IMR-90 (cell line): ENCODE data around the gene HDAC10. TPM values are rescaled to one million over a fixed set of nuclear protein-coding genes. Genes with fewer than 3 reads are reported as not detected.

ENCODE experiments used
- ATAC-seq: fragments of 200-7000 bp; cut with Tn5 transposase; 2 replicates; pipeline ENCODE4 v1.9.1; 2020; ENCODE audit warnings: low read depth, mild to moderate bottlenecking, moderate library complexity
- BruUV-seq: library from RNA; stranded (reverse); fragments of 400-500 nt; replicated peaks from 2 replicates; lab custom pipeline; 2021; lab: Mats Ljungman, UMichigan
- CTCF ChIA-PET: fragments of 300-600 bp; formaldehyde crosslinking; extraction: SDS; loops from one replicate; lab custom pipeline; 2021; ENCODE audit warnings: antibody characterized with exemption; lab: Yijun Ruan, JAX
- POLR2A ChIA-PET: fragments of 300-600 bp; sonication (Branson Sonifier 250); formaldehyde crosslinking; loops from one replicate; lab custom pipeline; 2022; ENCODE audit warnings: antibody characterized with exemption; ENCODE audit not compliant: unreplicated experiment; lab: Charles Lee
- DNase-seq: peaks from one replicate; pipeline ENCODE4 v3.0.0; 2013
- H2AFZ ChIP-seq: replicated peaks from 2 replicates; pipeline ENCODE3; 2013; ENCODE audit warnings: low read length, mild to moderate bottlenecking; ENCODE audit not compliant: poor library complexity
- H2AK5ac ChIP-seq: 2 replicates; pipeline ENCODE4 v1.6.1; 2013; ENCODE audit warnings: low read depth, low read length, inconsistent platforms
- H2AK9ac ChIP-seq: replicated peaks from 2 replicates; pipeline ENCODE3; 2013; ENCODE audit warnings: mild to moderate bottlenecking, low read depth, low read length, moderate library complexity; ENCODE audit not compliant: poor library complexity
- H2BK120ac ChIP-seq: 2 replicates; pipeline ENCODE4 v1.6.1; 2013; ENCODE audit warnings: low read depth, low read length, inconsistent platforms
- H2BK15ac ChIP-seq: 3 replicates; pipeline ENCODE4 v1.6.1; 2013; ENCODE audit warnings: low read depth, low read length, inconsistent platforms
- H2BK20ac ChIP-seq: 2 replicates; pipeline ENCODE4 v1.6.1; 2013; ENCODE audit warnings: low read depth, mild to moderate bottlenecking, inconsistent platforms, low read length, moderate library complexity
- H2BK5ac ChIP-seq: 2 replicates; pipeline ENCODE4 v1.6.1; 2013; ENCODE audit warnings: mild to moderate bottlenecking, low read depth, low read length, inconsistent platforms; ENCODE audit not compliant: poor library complexity, severe bottlenecking
- H3K14ac ChIP-seq: replicated peaks from 2 replicates; pipeline ENCODE4 v1.6.1; 2013; ENCODE audit warnings: low read depth, low read length, inconsistent platforms
- H3K18ac ChIP-seq: 2 replicates; pipeline ENCODE4 v1.6.1; 2013; ENCODE audit warnings: low read depth, low read length, control low read depth
- H3K23ac ChIP-seq: 2 replicates; pipeline ENCODE4 v1.6.1; 2013; ENCODE audit warnings: low read depth, low read length, inconsistent platforms
- H3K27ac ChIP-seq: 2 replicates; pipeline ENCODE4 v1.5.1; 2013; ENCODE audit warnings: mild to moderate bottlenecking, control low read depth, low read length; ENCODE audit not compliant: insufficient read depth
- H3K27me3 ChIP-seq: 2 replicates; pipeline ENCODE4 v1.6.1; 2013; ENCODE audit warnings: low read length; ENCODE audit not compliant: control insufficient read depth, insufficient read depth
- H3K36me3 ChIP-seq: 2 replicates; pipeline ENCODE4 v1.6.1; 2013; ENCODE audit warnings: low read length, mixed read lengths; ENCODE audit not compliant: control insufficient read depth, insufficient read depth
- H3K4ac ChIP-seq: 2 replicates; pipeline ENCODE4 v1.6.1; 2013; ENCODE audit warnings: low read depth, low read length, inconsistent platforms
- H3K4me1 ChIP-seq: 2 replicates; pipeline ENCODE4 v1.6.1; 2013; ENCODE audit warnings: low read length, mixed read lengths; ENCODE audit not compliant: control insufficient read depth, insufficient read depth
- H3K4me2 ChIP-seq: 2 replicates; pipeline ENCODE4 v1.6.1; 2013; ENCODE audit warnings: low read depth, mild to moderate bottlenecking, control low read depth, low read length, moderate library complexity
- H3K4me3 ChIP-seq: 2 replicates; pipeline ENCODE4 v1.5.1; 2013; ENCODE audit warnings: low read depth, mild to moderate bottlenecking, control low read depth, low read length, moderate library complexity; ENCODE audit not compliant: insufficient read depth
- H3K56ac ChIP-seq: 2 replicates; pipeline ENCODE4 v1.6.1; 2013; ENCODE audit warnings: low read length, inconsistent platforms; ENCODE audit not compliant: insufficient read depth; ENCODE audit errors: extremely low read depth
- H3K79me1 ChIP-seq, 2 experiments: 2 replicates each; pipeline ENCODE4 v1.6.1; 2013; ENCODE audit warnings: low read length in 2 of 2, inconsistent platforms in 1 of 2, low read depth in 1 of 2
- H3K9ac ChIP-seq: 2 replicates; pipeline ENCODE4 v1.6.1; 2013; ENCODE audit warnings: low read depth, low read length, control low read depth
- H3K9me1 ChIP-seq: 2 replicates; pipeline ENCODE4 v1.6.1; 2013; ENCODE audit warnings: low read length, inconsistent platforms; ENCODE audit not compliant: insufficient read depth
- H3K9me3 ChIP-seq: 2 replicates; pipeline ENCODE4 v1.6.1; 2013; ENCODE audit warnings: low read length; ENCODE audit not compliant: control insufficient read depth, insufficient read depth
- H4K20me1 ChIP-seq: 2 replicates; pipeline ENCODE4 v1.6.1; 2013; ENCODE audit warnings: low read length, inconsistent platforms; ENCODE audit not compliant: insufficient read depth
- H4K5ac ChIP-seq: 2 replicates; pipeline ENCODE4 v1.6.1; 2013; ENCODE audit warnings: mild to moderate bottlenecking, low read depth, low read length, control low read depth
- H4K8ac ChIP-seq, 2 experiments: 2 replicates each; pipeline ENCODE4 v1.6.1; 2013; ENCODE audit warnings: low read depth in 2 of 2, low read length in 2 of 2, control low read depth in 1 of 2, inconsistent platforms in 1 of 2
- H4K91ac ChIP-seq: 2 replicates; pipeline ENCODE4 v1.6.1; 2013; ENCODE audit warnings: low read depth, low read length, inconsistent platforms; ENCODE audit not compliant: insufficient read depth
- BHLHE40 ChIP-seq: fragments of 150-350 bp; IDR thresholded peaks from 2 replicates; pipeline ENCODE4 v1.6.1; 2016; ENCODE audit warnings: mild to moderate bottlenecking, low read depth, low read length
- MAFK ChIP-seq: IDR thresholded peaks from 2 replicates; pipeline ENCODE4 v1.6.1; 2012; ENCODE audit warnings: low read depth, low read length, improper control_type of control experiment
- RCOR1 ChIP-seq: IDR thresholded peaks from 2 replicates; pipeline ENCODE4 v1.6.1; 2012; ENCODE audit warnings: mild to moderate bottlenecking, low read length, improper control_type of control experiment; ENCODE audit not compliant: insufficient replicate concordance
- USF2 ChIP-seq: fragments of 150-350 bp; IDR thresholded peaks from 2 replicates; pipeline ENCODE4 v1.6.1; 2017; ENCODE audit warnings: mild to moderate bottlenecking, antibody characterized with exemption, low read length, low read depth
- WGBS, 2 experiments: methylation state at CpG; one replicate each; pipeline versions ENCODE4 v1.1.5 to v1.1.7; 2013; ENCODE audit warnings: missing lambda C conversion rate in 2 of 2; ENCODE audit not compliant: insufficient read length in 1 of 2; ENCODE audit errors: extremely low coverage in 2 of 2; 5-methylcytosine and 5-hydroxymethylcytosine counted together
- dilution Hi-C: fragments of 300-500 bp; cut with HindIII; formaldehyde crosslinking; loops from one replicate; pipeline ENCODE4 v1.14.3; 2018; ENCODE audit warnings: low sequenced_read_pairs; ENCODE audit not compliant: unreplicated experiment
- in situ Hi-C: fragments of 300-500 bp; cut with MboI; formaldehyde crosslinking; loops from 3 replicates; pipeline ENCODE4 v1.14.3; 2019; ENCODE audit warnings: low sequenced_read_pairs, inconsistent platforms, mixed read lengths
- intact Hi-C: fragments of 100-400 bp; cut with micrococcal nuclease; formaldehyde crosslinking; loops from 2 replicates; pipeline ENCODE4 v1.10.0; 2022
- polyA plus RNA-seq, 3 experiments: library from polyadenylated mRNA; depleted of rRNA; stranded (reverse); fragments of >200 nt; gene quantifications; 2 replicates each; pipeline ENCODE4 v1.2.3, GENCODE V29; 2012; ENCODE audit warnings: low replicate concordance in 1 of 3
- total RNA-seq: library from RNA; depleted of rRNA; stranded (reverse); fragments of >200 nt; gene quantifications from 2 replicates; pipeline ENCODE4 v1.2.3, GENCODE V29; 2012

HDAC10 gene
- total and polyA plus RNA-seq, 2 of the 4 experiments (the other 2 are of a cell fraction) = 3.9 to 35.7 TPM

- DNase-seq = no peak
- TF ChIP-seq BHLHE40 (no peak), USF2 (no peak), RCOR1 (no peak), MAFK (peak; percentile 46)
- no peak overlapping the region for H3K56ac ChIP-seq
- H3K79me1 ChIP-seq = peaks cover 41 to 65% of the 10 kb centered on the region in 2 experiments
- no peaks in the 10 kb centered on the region for H3K27me3 ChIP-seq
- no peak overlapping the region for H4K8ac ChIP-seq
- dilution Hi-C loops = no loop called here
- no peak overlapping the region for H3K4ac ChIP-seq
- H2AFZ ChIP-seq = no peak overlapping the region
- H3K14ac ChIP-seq = no peak overlapping the region
- H4K5ac ChIP-seq = no peak overlapping the region
- POLR2A ChIA-PET = no interaction called here
- H4K91ac ChIP-seq = no peak overlapping the region
- in situ Hi-C loops = loop anchor here (25.0 kb wide), 1 partner anchor 391 kb away; no protein-coding TSS in a partner anchor
- H3K4me2 ChIP-seq = no peak overlapping the region
- no CpG with 5 or more reads among the region's 1 CpG for WGBS, 2 experiments
- CTCF ChIA-PET = no interaction called here
- H2BK120ac ChIP-seq = no peak overlapping the region
- peaks cover 4% of the 10 kb centered on the region; the same call in 1 of the 2 replicates for H3K4me1 ChIP-seq
- H2BK15ac ChIP-seq = no peak overlapping the region
- H4K20me1 ChIP-seq = peaks cover 20% of the 10 kb centered on the region
- H3K36me3 ChIP-seq = peaks cover 23% of the 10 kb centered on the region
- H2AK5ac ChIP-seq = no peak overlapping the region
- ATAC-seq = no peak
- intact Hi-C loops = loop anchor here (10.0 kb wide), 1 partner anchor 228 kb away; no protein-coding TSS in a partner anchor
- H3K9ac ChIP-seq = no peak overlapping the region
- H3K9me3 ChIP-seq = no peaks in the 10 kb centered on the region
- H3K4me3 ChIP-seq = no peak overlapping the region
- H3K18ac ChIP-seq = no peak overlapping the region
- no peak overlapping the region for H2BK20ac ChIP-seq
- no peak overlapping the region for H2AK9ac ChIP-seq
- BruUV-seq = no TSS peak
- no peak overlapping the region; the same call in 1 of the 2 replicates for H3K23ac ChIP-seq
- H3K27ac ChIP-seq = no peak overlapping the region
- H3K9me1 ChIP-seq = 0 out of 2 replicates have a peak, but pooled peaks cover 2% of the 10 kb centered on the region
- H2BK5ac ChIP-seq = no peak overlapping the region
These were observed 47.8 kb downstream of the HDAC10 start for GRCh38 chr22:50203288-50203687.
